ENCODE measurements around the gene TRAPPC2L.
"Not testable (repeated sequence)": the region's sequence is repeated elsewhere in the genome, so short reads cannot be mapped to it uniquely, and the experiment has no call there.

Gene TRAPPC2L

GRCh38 chr16:88894266-88894665 lies 37.3 kb downstream of the TRAPPC2L start:
- not testable (repeated sequence) for DNase-seq

GRCh38 chr16:88894681-88895300 lies 37.9 kb downstream of the TRAPPC2L start:
- no peak for DNase-seq

GRCh38 chr16:88895335-88895734 lies 38.4 kb downstream of the TRAPPC2L start:
- no peak for DNase-seq

GRCh38 chr16:88896238-88897070 lies 39.5 kb downstream of the TRAPPC2L start:
- no peak for DNase-seq

- DNase-seq = no peak
Observed at GRCh38 chr16:88897696-88898425, 40.9 kb downstream of the TRAPPC2L start.

- DNase-seq = no peak
Observed at GRCh38 chr16:88899901-88900661, 43.2 kb downstream of the TRAPPC2L start.

- no peak for DNase-seq
Observed at GRCh38 chr16:88900662-88901052, 43.7 kb downstream of the TRAPPC2L start.

GRCh38 chr16:88901718-88902337 lies 44.9 kb downstream of the TRAPPC2L start:
- no peak for DNase-seq

GRCh38 chr16:88902744-88903143 lies 45.8 kb downstream of the TRAPPC2L start:
- no peak for DNase-seq

GRCh38 chr16:88903267-88903666 lies 46.3 kb downstream of the TRAPPC2L start:
- DNase-seq = no peak

GRCh38 chr16:88904676-88905365 lies 47.9 kb downstream of the TRAPPC2L start:
- DNase-seq = no peak

GRCh38 chr16:88905563-88905962 lies 48.6 kb downstream of the TRAPPC2L start:
- no peak for DNase-seq

- no peak for DNase-seq
Observed at GRCh38 chr16:88906020-88906419, 49.1 kb downstream of the TRAPPC2L start.

GRCh38 chr16:88906535-88907105 lies 49.7 kb downstream of the TRAPPC2L start:
- no peak for DNase-seq

GRCh38 chr16:88907768-88908167 lies 50.8 kb downstream of the TRAPPC2L start:
- no peak for DNase-seq

- DNase-seq = no peak
Observed at GRCh38 chr16:88908307-88908706, 51.4 kb downstream of the TRAPPC2L start.

- DNase-seq = no peak
Observed at GRCh38 chr16:88909431-88910210, 52.7 kb downstream of the TRAPPC2L start.

GRCh38 chr16:88910284-88911135 lies 53.6 kb downstream of the TRAPPC2L start:
- no peak for DNase-seq

GRCh38 chr16:88911136-88911945 lies 54.4 kb downstream of the TRAPPC2L start:
- DNase-seq = no peak
